ENCODE results near the gene C16orf74.

The C16orf74 gene

DNA sequence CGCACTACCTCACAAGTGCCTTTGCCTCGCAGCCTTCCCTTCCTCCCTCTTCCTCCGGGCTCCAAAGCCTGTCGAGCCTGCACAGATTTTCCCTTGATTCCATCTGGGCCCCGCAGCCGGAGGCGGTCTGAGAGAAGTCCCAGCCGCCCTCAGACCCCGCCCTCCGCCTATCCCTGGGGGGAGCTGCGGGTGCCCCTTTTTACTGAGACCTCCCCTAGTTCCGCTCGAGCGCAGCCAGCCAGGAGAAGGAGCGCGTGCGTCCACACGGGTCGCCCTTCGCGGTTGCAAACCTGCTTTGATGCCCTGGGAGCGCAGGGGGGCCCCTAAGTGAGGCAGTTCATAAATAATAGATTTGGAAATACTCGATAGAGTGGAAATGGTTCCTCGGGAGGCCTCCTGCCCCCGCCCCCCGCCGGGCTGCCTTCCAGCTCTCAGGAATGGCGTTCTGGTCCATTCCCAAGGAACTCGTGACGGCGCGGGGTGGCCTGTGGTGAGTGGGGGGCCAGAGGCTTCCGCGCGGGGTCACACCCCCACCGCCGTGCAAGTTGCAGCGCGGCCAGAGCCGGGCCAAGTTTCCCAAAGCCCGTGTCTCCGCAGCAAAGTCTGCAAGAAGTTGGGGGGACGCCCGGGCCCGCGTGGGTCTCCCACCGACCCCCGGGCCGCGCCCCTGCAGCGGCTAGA is 610 bp downstream of the C16orf74 start:
- DNase-seq: peak in 2 of 51 donors; percentile 10 to 14

DNA sequence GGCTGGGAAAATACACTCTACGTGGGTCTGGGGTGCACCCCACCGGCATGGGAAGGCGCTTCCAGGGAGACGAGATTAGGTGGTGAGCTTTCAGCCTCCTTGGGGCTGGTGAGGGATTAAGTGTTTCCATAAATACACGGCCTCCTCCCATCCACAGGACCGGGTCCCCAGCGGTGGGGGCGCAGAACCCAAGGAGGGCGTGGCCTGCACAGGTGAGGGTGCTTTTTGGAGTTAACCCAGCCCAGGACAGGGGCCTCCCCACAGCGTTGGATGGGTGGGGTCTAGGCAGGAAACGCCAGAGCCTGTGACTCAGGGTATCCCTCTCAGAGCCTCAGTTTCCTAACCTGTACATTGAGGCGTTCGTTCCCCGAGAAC is 1.1 kb downstream of the C16orf74 start:
- no peak for DNase-seq

DNA sequence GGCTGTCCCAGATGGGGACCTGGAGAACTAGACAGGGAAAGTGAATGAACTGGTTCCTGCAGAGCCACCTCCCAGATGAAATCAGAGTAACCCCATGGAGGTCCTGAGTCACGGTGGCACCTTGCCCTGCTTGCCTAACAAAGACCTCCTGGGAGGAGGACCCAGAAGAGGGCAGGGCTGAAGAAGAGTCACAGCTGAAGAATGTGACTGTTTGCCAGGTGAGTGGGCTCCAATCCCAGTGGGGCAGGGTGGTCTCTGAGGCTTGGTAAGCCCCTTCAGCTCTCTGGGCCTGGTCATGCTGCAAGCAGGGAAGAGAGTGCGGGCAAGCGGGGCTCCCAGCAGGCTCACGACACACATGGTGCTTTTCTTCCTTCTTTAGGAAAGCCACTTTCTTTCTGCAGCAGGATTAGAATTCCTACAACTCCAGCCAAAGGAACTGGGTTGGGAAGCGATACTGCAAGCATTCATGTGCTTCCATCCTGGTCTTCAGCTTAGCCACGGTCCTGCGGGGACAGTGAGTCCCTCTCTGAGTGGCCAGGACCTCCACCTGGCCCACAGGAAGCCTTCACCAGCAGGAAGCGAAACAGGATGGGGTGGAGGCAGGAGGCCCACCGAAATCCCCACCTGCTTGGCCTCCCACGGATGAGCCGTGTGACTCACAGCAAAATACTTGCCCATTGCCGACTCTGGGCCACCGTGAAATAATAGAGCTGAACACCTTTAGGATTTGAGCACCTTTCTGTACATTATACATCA is 4.3 kb downstream of the C16orf74 start:
- DNase-seq: no peak

GRCh38 chr16:85738923-85739715 is 11.8 kb downstream of the C16orf74 start:
- DNase-seq: no peak

- DNase-seq: no peak
Measured at GRCh38 chr16:85736921-85737320, 14.0 kb downstream of the C16orf74 start.

DNA sequence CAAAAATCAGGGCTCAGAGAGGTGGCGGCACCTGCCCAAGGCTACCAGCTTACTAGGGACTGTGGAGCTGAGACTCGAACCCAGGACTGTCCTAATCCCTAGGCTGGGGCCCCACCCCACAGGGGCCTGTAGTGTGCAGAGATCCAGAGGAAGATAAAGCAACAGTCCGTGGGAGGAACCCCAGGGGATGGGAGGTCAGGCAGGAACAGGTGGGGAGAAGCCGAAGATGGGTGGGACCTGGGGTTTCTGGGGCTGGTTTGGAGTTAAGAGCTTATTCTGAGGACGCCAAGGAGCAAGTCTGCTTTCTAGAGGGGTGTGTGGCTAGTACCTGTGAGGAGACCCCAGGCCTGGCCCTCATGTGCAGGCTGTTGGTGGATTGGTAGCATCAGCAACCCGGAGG is 14.9 kb downstream of the C16orf74 start:
- DNase-seq: no peak

DNA sequence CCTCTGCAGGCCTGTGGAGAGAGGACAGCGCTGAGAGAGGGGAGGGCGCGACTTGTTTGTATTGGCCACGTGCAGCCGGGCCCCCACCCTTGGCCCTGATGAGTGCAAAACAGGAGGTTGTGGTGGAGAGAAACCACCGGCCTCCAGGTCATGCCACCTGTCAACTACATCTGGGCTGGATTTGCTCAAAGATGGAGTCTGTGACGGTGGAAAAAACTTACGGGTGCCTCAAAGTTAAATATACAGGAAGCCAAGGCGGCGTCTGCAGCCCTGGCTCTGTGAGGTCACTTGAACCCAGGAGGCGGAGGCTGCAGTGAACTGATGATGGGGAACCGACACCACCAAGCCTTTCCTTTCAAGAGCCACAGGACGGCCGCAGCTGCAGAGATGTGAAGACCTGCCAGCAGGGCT is 15.7 kb downstream of the C16orf74 start:
- DNase-seq: no peak

GRCh38 chr16:85734311-85735017 is 16.4 kb downstream of the C16orf74 start:
- no peak for DNase-seq

DNA sequence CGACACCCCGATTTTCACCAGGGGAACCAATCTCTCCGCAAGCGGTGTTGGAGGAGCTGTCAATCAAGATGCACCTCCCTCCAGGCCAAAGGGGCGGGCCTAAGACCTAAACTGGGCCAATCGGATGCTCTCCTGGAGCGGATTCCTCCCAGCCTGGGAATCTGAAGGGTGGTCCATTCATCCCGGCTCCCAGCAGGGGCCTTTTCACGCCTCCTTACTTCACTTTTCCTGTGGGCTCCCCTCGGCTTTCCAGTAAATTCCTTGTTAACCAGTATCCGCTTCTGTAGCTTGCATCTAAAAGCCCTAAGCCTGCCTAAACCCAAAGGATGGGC is 17.1 kb downstream of the C16orf74 start:
- no peak for DNase-seq

GRCh38 chr16:85733155-85733838 is 17.6 kb downstream of the C16orf74 start:
- DNase-seq: no peak

DNA sequence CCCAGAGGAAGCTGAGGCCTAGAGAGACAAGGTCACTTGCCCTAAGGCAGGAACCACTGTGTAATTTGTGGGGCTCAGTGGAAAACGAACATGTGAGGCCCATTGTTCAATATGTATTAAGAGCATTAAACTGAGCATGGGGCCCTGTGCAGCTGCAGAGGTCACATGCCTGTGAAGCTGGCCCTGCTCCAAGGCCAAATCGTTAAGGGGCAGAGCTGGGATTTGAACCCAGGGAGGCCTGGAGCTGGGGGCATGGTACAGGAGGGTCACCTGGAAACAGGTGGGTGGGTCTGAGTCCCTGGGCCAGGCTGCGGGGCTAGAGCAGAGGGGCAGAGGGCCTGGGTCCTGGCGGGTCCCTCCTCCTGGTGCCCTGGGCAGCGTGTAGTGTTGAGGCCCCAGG is 19.7 kb downstream of the C16orf74 start:
- DNase-seq: no peak

DNA sequence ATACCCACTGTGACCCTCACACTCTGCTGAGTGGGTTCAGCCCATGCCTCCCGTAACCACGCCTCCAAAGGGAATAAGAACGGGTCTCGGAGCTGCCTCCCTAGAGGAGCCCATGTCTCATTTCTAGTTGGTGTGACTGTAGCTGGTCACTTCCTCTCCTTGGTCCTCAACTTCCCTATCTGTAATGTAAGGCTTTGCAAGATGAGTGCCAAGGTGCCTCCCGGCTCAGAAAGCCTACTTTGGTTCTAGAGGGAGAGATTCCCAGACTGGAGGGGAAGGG is 20.8 kb downstream of the C16orf74 start:
- DNase-seq: no peak

GRCh38 chr16:85729452-85730185 is 21.3 kb downstream of the C16orf74 start:
- no peak for DNase-seq

GRCh38 chr16:85728879-85729278 is 22.0 kb downstream of the C16orf74 start:
- DNase-seq: no peak

DNA sequence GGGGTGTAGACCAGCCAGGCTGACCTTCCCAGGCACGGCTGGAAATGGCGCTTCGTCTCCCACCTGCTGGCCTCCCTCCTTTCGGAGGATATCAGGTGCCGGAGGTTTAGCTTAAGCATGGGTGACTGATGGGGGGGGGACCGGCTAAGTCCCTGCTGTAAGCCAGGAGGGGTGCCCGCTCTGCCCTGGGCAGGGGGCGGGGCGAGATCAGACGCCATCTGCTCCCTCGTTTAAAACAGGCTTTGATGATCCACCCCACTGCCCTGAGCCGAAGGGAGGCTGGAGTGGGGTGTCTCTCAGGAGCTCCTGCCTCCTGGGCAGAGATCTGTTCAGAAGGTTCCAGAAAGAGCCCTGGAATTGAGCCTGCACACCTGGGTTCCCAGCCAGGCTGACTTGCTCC is 26.0 kb downstream of the C16orf74 start:
- DNase-seq: no peak

DNA sequence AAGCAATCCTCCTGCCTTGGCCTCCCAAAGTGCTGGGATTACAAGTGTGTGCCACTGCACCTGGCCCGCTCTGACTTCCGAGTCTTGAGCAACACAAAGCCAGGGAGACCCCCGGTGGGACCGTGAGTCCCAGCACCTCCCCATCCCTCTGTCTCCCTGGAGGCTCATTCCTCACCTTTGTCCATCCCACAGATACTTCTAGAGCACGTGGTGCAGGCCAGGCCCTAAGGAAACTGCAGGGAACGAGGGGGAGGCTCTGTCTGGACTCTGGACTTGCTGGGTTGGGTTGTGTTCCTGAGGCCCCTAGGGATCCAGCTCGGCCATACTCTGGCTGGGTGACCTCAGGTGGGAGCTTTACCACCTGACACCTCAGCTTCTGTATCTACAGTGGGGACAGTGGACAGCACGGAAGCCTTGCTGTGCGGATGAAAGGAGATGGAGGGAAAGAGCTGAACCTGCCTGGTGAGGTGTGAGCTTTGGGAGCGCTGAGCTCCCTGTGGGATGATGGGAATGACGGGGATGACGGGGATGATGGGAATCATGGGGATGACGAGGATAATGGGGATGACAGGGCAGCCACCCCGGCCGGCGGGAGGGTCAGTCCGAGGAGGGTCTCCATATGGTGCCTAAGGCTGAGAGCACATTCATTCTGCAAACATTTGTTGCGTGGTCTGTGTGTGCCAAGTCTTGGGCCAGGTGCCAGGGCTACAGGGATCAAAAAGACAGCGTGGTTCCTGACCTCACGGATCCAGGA is 26.6 kb downstream of the C16orf74 start:
- no peak for DNase-seq

- peak in 9 of 51 donors; percentile 11 to 29 (median 20) for DNase-seq
Measured at GRCh38 chr16:85722128-85722893, 28.6 kb downstream of the C16orf74 start.

DNA sequence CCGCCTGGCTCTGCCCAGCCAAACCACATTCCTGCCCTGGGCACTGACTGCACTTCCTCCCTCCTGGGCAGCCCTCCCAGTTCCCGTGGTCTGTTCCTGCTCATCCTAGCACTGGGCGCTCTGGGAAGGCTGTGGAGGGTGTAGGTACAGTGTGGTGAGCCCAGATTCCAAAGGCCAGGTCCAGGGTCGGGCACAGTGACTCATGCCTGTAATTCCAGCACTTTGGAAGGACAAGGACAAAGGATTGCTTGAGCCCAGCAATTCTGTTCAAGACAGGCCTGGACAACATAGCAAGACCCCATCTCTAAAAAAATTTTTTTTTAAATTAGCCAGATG is 30.6 kb downstream of the C16orf74 start:
- DNase-seq: no peak

GRCh38 chr16:85719605-85720301 is 31.1 kb downstream of the C16orf74 start:
- DNase-seq: no peak
